Uterus (tissue), 2 donors: ENCODE measurements around the gene CCDC174.

Experiments used
- CTCF ChIP-seq, 4 experiments: fragments of 200-600 bp in 2 of 4; fragments of 450-650 bp in 2 of 4; sonication (generic) in 2 of 4; IDR thresholded peaks; one replicate each; pipeline ENCODE4 v1.5.1; 2016 to 2019; ENCODE audit warnings: antibody characterized with exemption in 4 of 4, mild to moderate bottlenecking in 2 of 4, moderate library complexity in 1 of 4
- POLR2A ChIP-seq, 2 donors: fragments of 450-650 bp; IDR thresholded peaks; one replicate each; pipeline ENCODE4 v1.6.1; 2016; ENCODE audit warnings: antibody characterized with exemption in 2 of 2, mild to moderate bottlenecking in 1 of 2, moderate library complexity in 1 of 2

- TF ChIP-seq CTCF (IDR thresholded peaks at IDR 0.05) (no peak), POLR2A (IDR thresholded peaks at IDR 0.05) (no peak)
These were observed 2.1 kb upstream of the CCDC174 start for GRCh38 chr3:14649466-14649865.
